ENCODE measurements around the gene MISFA. TPM values are rescaled to one million over a fixed set of nuclear protein-coding genes. Genes with fewer than 3 reads are reported as not detected.
A peak's percentile ranks its signal among the peaks of the same experiment; 100 is the strongest.

Gene MISFA
- total and polyA plus RNA-seq, 7 donors = 0.44 to 4.2 (median 3.7) TPM; not detected in 4

DNA sequence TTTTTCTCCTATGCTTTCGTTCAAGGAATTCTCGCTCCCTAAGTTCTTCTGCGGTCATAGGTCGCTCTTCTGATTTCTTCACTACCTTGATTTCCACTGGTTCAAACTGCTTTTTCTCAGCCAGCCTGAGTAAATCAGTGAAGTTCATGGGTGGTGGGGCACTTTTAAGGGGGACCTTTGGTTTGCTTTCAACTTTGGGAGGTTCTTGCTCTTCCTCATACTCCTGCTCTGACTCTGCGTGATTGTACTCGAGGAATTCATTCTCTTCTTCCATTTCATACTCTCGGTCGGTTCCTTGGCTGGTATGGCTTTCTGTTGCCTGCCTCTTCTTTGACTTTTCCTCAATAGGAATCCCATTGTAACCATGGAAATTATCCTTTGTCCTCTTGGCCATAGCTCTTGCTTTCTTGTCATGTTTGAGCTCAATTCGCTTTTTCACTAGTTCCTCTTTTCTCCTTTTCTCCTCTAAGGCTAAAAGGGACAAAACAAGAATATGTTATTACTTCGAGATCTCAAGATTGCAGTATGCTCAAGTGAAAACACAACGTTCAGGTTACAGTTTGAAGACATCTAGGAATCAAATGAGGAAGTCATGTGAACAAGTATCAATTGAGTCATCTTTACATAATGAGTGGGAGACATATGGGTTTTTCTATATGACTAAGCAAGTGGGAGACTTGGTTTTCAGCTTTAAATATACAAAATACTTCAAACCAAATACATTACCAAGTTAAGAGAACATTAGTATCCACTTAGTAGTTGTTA is 16.2 kb downstream of the MISFA start:
- no peak for DNase-seq
- WGBS, 2 donors = 86 to 90% methylated on average over 11 of the region's 11 CpGs
- Histone ChIP-seq H3K27ac (no peak overlapping the region), H3K36me3 (peaks cover 17 to 51% (median 20%) of the 10 kb centered on the region in 4 donors), H3K9me3 (no peaks in the 10 kb centered on the region), H3K4me1 (peaks cover 0 to 23% (median 11%) of the 10 kb centered on the region in 4 donors), H3K4me3 (no peak overlapping the region), H3K27me3 (no peaks in the 10 kb centered on the region)
- no peak for TF ChIP-seq POLR2A (IDR thresholded peaks at IDR 0.05)
- no peak for TF ChIP-seq EP300 (IDR thresholded peaks at IDR 0.05)
- TF ChIP-seq, protein P1, sequence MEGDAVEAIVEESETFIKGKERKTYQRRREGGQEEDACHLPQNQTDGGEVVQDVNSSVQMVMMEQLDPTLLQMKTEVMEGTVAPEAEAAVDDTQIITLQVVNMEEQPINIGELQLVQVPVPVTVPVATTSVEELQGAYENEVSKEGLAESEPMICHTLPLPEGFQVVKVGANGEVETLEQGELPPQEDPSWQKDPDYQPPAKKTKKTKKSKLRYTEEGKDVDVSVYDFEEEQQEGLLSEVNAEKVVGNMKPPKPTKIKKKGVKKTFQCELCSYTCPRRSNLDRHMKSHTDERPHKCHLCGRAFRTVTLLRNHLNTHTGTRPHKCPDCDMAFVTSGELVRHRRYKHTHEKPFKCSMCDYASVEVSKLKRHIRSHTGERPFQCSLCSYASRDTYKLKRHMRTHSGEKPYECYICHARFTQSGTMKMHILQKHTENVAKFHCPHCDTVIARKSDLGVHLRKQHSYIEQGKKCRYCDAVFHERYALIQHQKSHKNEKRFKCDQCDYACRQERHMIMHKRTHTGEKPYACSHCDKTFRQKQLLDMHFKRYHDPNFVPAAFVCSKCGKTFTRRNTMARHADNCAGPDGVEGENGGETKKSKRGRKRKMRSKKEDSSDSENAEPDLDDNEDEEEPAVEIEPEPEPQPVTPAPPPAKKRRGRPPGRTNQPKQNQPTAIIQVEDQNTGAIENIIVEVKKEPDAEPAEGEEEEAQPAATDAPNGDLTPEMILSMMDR (IDR thresholded peaks at IDR 0.05) = no peak
- TF ChIP-seq POLR2AphosphoS5 (IDR thresholded peaks at IDR 0.05) = no peak
- intact Hi-C loops (cut with DNase I) = no loop called here

DNA sequence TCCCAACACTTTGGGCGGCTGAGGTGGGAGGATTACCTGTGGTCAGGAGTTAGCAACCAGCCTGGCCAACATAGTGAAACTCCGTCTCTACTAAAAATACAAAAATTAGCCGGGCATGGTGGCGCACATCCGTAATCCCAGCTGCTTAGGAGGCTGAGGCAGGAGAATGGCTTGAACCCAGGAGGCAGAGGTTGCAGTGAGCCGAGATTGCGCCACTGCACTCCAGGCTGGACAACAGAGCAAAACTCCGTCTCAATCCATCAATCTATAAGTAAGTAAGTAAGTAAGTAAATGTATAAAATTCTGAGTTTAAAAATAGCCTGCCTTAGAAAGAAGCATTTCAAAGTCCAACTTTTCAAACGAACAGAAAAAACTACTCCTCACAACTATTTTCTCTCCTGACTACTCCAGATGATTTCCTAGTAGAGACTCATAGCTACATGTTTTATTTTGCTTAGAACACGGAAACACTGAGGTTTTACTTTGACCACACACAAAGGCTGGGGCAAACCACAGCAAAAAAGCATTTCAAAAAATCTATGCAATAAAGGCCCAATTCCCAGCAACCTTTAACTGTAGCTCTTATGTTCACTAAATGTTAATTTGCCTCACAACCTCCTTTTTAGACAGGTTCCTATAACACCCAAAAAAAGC is 18.2 kb downstream of the MISFA start:
- intact Hi-C loops (cut with DNase I) = no loop called here
- DNase-seq = no peak
- Histone ChIP-seq H3K4me3 (no peak overlapping the region), H3K9me3 (no peaks in the 10 kb centered on the region), H3K36me3 (peaks cover 8 to 31% (median 19%) of the 10 kb centered on the region in 4 donors), H3K4me1 (peaks cover 0 to 23% (median 11%) of the 10 kb centered on the region in 4 donors), H3K27ac (peak overlapping the region in 3 of 4 donors; percentile 59 to 69 (median 63)), H3K27me3 (no peaks in the 10 kb centered on the region)
- TF ChIP-seq, protein P1 (IDR thresholded peaks at IDR 0.05) = no peak
- TF ChIP-seq POLR2A (IDR thresholded peaks at IDR 0.05) = no peak
- no peak for TF ChIP-seq EP300 (IDR thresholded peaks at IDR 0.05)
- no peak for TF ChIP-seq POLR2AphosphoS5 (IDR thresholded peaks at IDR 0.05)
- 70 to 74% methylated on average over 10 of the region's 10 CpGs for WGBS, 2 donors

DNA sequence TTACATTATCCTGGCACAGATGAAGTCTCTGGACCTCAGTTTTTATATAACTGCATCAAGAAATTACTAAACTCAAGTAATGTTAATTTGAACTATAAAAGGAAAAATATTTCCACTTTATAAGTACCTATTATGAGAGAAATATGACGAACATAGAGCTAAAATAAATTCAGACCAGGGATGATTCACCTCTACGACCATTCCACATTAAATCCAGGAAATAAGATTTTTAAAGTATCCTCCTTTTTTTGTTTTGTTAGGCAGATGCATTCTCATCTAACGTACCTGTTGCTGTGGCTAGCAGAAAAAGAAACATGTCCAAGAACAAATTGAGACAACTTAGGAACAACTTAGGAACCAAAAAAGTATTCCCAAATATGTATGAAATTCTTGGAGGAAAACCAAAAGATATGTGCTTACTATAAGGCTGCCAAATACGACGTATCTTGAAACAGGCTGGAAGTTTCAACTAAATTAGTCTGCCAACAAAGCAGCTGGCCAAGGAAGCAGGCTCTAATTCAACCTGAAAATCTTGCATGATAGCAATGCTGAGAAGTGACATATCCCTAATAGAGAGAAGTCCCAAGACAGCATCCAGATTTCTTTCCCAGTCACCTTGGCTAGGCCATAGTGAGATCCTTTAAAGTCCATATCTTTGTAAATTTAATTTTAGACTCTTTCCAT is 18.9 kb downstream of the MISFA start:
- peak in 1 of 4 donors; percentile 39 for TF ChIP-seq POLR2AphosphoS5 (IDR thresholded peaks at IDR 0.05)
- TF ChIP-seq, protein P1 (IDR thresholded peaks at IDR 0.05) = no peak
- Histone ChIP-seq H3K4me1 (peaks cover 0 to 23% (median 11%) of the 10 kb centered on the region in 4 donors), H3K4me3 (no peak overlapping the region), H3K27ac (peak overlapping the region in 3 of 4 donors; percentile 59 to 69 (median 63)), H3K9me3 (no peaks in the 10 kb centered on the region), H3K36me3 (peaks cover 8 to 24% (median 19%) of the 10 kb centered on the region in 4 donors), H3K27me3 (no peaks in the 10 kb centered on the region)
- no peak for DNase-seq
- 49 to 55% methylated on average over 5 of the region's 5 CpGs for WGBS, 2 donors
- intact Hi-C loops (cut with DNase I) = no loop called here

DNA sequence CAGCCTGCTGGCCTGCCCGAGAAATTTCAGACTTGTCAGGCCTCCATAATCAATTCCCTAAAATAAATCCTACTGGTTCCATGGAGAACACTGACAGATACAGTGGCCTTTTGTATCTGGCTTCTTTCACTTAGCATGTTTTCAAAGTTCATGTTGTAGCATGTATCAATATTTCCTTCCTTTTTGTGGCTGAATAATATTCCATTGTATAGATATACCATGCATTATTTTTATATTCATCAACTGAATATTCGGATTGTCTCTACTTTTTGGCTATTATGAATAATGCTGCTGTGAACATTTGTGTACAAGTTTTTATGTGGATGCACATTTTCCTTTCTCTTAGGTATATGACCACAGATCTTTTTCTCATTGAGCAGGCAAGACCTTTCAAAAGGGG is 24.1 kb downstream of the MISFA start:
- Histone ChIP-seq H3K27ac (no peak overlapping the region), H3K36me3 (no peaks in the 10 kb centered on the region), H3K27me3 (no peaks in the 10 kb centered on the region), H3K4me3 (no peak overlapping the region), H3K4me1 (peaks cover 0 to 13% (median 7%) of the 10 kb centered on the region in 4 donors), H3K9me3 (no peaks in the 10 kb centered on the region)
- no peak for DNase-seq
- TF ChIP-seq, protein P1 (IDR thresholded peaks at IDR 0.05) = no peak
- TF ChIP-seq POLR2A (IDR thresholded peaks at IDR 0.05) (no peak), POLR2AphosphoS5 (IDR thresholded peaks at IDR 0.05) (no peak), EP300 (IDR thresholded peaks at IDR 0.05) (no peak)
- intact Hi-C loops (cut with DNase I) = no loop called here
- WGBS, 2 donors = 98 to 99% methylated on average over 2 of the region's 2 CpGs

Measured in sigmoid colon (tissue), 7 donors.